Measurements from ENCODE around the gene ANO1.

DNA sequence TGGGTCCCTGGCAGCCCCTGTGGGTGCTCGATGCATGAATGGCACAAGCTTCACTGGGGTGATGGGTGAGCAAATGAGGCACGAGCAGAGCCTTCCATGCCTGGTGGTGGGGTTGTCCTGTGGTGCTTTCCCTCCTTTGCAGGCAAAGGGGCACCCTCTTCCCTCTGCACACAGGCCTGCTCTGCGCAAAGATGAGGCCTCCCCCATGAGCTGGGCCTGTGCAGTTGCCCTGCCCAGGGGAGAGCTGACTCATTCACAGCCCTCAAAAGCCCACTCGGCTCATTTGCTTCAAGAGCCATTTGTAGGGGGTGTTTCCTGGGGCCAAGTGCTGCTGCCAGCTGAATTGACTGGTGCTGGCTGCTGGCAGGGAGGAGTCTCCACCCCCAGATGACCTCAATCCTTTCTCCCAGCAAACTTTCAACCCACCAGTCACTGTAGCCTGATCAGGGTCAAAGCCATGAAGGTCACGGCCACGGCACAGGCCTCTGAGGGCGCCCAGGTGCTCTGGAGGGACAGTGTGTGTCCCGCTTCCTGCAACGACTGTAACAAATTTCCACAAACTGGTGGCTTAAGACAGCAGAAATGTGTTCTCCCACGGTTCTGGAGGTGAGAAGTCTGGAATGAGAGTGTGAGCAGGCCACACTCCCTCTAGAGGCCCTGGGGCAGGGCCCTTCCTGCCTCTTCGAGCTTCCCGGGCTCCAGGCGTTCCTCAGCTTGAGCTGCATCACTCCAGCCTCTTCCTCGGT lies 48.8 kb upstream of the ANO1 start:
- TF ChIP-seq, protein P1, sequence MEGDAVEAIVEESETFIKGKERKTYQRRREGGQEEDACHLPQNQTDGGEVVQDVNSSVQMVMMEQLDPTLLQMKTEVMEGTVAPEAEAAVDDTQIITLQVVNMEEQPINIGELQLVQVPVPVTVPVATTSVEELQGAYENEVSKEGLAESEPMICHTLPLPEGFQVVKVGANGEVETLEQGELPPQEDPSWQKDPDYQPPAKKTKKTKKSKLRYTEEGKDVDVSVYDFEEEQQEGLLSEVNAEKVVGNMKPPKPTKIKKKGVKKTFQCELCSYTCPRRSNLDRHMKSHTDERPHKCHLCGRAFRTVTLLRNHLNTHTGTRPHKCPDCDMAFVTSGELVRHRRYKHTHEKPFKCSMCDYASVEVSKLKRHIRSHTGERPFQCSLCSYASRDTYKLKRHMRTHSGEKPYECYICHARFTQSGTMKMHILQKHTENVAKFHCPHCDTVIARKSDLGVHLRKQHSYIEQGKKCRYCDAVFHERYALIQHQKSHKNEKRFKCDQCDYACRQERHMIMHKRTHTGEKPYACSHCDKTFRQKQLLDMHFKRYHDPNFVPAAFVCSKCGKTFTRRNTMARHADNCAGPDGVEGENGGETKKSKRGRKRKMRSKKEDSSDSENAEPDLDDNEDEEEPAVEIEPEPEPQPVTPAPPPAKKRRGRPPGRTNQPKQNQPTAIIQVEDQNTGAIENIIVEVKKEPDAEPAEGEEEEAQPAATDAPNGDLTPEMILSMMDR (IDR thresholded peaks at IDR 0.05; ENCODE audit: insufficient read depth, low read length, poor library complexity, severe bottlenecking) = no peak
- TF ChIP-seq EZH2phosphoT487 (conservative IDR thresholded peaks at IDR 0.05; ENCODE audit: low read length) = no peak

All from SU-DHL-6 (cell line).